CD14-positive monocyte (primary cell): ENCODE results near the gene CSH1. TPM values are rescaled to one million over a fixed set of nuclear protein-coding genes. Genes with fewer than 3 reads are reported as not detected.

Experiments
- DNase-seq, 3 donors: peaks; one replicate each; pipeline ENCODE4 v3.0.0-alpha.2; 2011 to 2022
- H2AFZ ChIP-seq: 2 replicates; pipeline ENCODE4 v1.6.0; 2012; ENCODE audit warnings: mild to moderate bottlenecking, low read depth, low read length, inconsistent platforms; ENCODE audit not compliant: insufficient read depth, poor library complexity, severe bottlenecking
- H3K27ac ChIP-seq, 2 donors: 1 replicate in 1 of 2; 2 replicates in 1 of 2; pipeline ENCODE4 v1.5.1; 2012 to 2013; ENCODE audit warnings: low read length in 2 of 2, control low read depth in 1 of 2, inconsistent platforms in 1 of 2, low read depth in 1 of 2, mild to moderate bottlenecking in 1 of 2
- H3K27me3 ChIP-seq, 2 donors: one replicate each; pipeline versions ENCODE4 v1.6.0 to v1.6.1; 2011 to 2013; ENCODE audit warnings: low read length in 2 of 2; ENCODE audit not compliant: control insufficient read depth in 2 of 2, insufficient read depth in 2 of 2
- H3K36me3 ChIP-seq, 2 donors: replicated peaks in 1 of 2; 1 replicate in 1 of 2; 2 replicates in 1 of 2; pipeline versions ENCODE4 v1.5.1 to v1.6.1; 2012 to 2013; ENCODE audit warnings: low read length in 2 of 2, control low read depth in 1 of 2, inconsistent platforms in 1 of 2, mild to moderate bottlenecking in 1 of 2; ENCODE audit not compliant: insufficient read depth in 2 of 2, control insufficient read depth in 1 of 2
- H3K4me1 ChIP-seq, 2 donors: 1 replicate in 1 of 2; 2 replicates in 1 of 2; pipeline versions ENCODE4 v1.5.1 to v1.6.1; 2012 to 2013; ENCODE audit warnings: low read length in 2 of 2, control low read depth in 1 of 2, inconsistent platforms in 1 of 2, mild to moderate bottlenecking in 1 of 2, moderate library complexity in 1 of 2; ENCODE audit not compliant: insufficient read depth in 2 of 2, control insufficient read depth in 1 of 2
- H3K4me2 ChIP-seq: replicated peaks from 2 replicates; pipeline ENCODE3; 2012; ENCODE audit warnings: low read length, moderate library complexity, mild to moderate bottlenecking; ENCODE audit not compliant: poor library complexity, severe bottlenecking; ENCODE audit errors: extremely low read depth
- H3K4me3 ChIP-seq, 3 experiments: fragments of 200-600 bp in 1 of 3; sonication (generic) in 1 of 3; replicated peaks in 1 of 3; 1 replicate in 2 of 3; 2 replicates in 1 of 3; pipeline ENCODE4 v1.5.1; 2011 to 2013; ENCODE audit warnings: low read length in 3 of 3, mild to moderate bottlenecking in 3 of 3, control low read depth in 2 of 3, low read depth in 2 of 3, inconsistent platforms in 1 of 3, moderate library complexity in 1 of 3
- H3K79me2 ChIP-seq: 2 replicates; pipeline ENCODE4 v1.6.0; 2012; ENCODE audit warnings: mild to moderate bottlenecking, control low read depth, inconsistent platforms, low read length, moderate library complexity; ENCODE audit not compliant: insufficient read depth
- H3K9ac ChIP-seq: 2 replicates; pipeline ENCODE4 v1.6.0; 2017; ENCODE audit warnings: low read length, mild to moderate bottlenecking; ENCODE audit not compliant: insufficient read depth, poor library complexity, severe bottlenecking
- H3K9me3 ChIP-seq, 2 donors: replicated peaks in 1 of 2; 1 replicate in 1 of 2; 2 replicates in 1 of 2; pipeline versions ENCODE4 v1.5.1 to v1.6.1; 2012 to 2013; ENCODE audit warnings: low read length in 2 of 2, control low read depth in 1 of 2; ENCODE audit not compliant: control insufficient read depth in 1 of 2, insufficient read depth in 1 of 2
- H4K20me1 ChIP-seq: 2 replicates; pipeline ENCODE4 v1.6.0; 2012; ENCODE audit warnings: mild to moderate bottlenecking, low read length, control low read depth, moderate library complexity; ENCODE audit not compliant: insufficient read depth
- H3K27ac Mint-ChIP-seq, 7 donors: one replicate each; pipeline ENCODE4 v1.8.0; 2020; ENCODE audit warnings: mild to moderate bottlenecking in 7 of 7, mixed read lengths in 7 of 7, moderate library complexity in 6 of 7, inconsistent platforms in 2 of 7
- H3K27me3 Mint-ChIP-seq, 3 donors: one replicate each; pipeline ENCODE4 v1.8.0; 2021 to 2022; ENCODE audit warnings: low read depth in 3 of 3, mild to moderate bottlenecking in 3 of 3, mixed read lengths in 3 of 3, moderate library complexity in 3 of 3, inconsistent platforms in 1 of 3
- H3K36me3 Mint-ChIP-seq, 2 donors: one replicate each; pipeline ENCODE4 v1.8.0; 2020; ENCODE audit warnings: mixed read lengths in 2 of 2, inconsistent platforms in 1 of 2, mild to moderate bottlenecking in 1 of 2
- H3K4me1 Mint-ChIP-seq: one replicate; pipeline ENCODE4 v1.8.0; 2020; ENCODE audit warnings: mild to moderate bottlenecking, mixed read lengths
- H3K4me3 Mint-ChIP-seq, 2 donors: one replicate each; pipeline ENCODE4 v1.8.0; 2020; ENCODE audit warnings: mild to moderate bottlenecking in 2 of 2, mixed read lengths in 2 of 2, moderate library complexity in 1 of 2
- H3K9me3 Mint-ChIP-seq, 7 donors: one replicate each; pipeline ENCODE4 v1.8.0; 2020 to 2022; ENCODE audit warnings: mixed read lengths in 7 of 7, mild to moderate bottlenecking in 6 of 7, moderate library complexity in 6 of 7, inconsistent platforms in 2 of 7
- WGBS: methylation state at CpG from one replicate; pipeline ENCODE4 v1.1.5; 2013; ENCODE audit warnings: missing lambda C conversion rate; ENCODE audit not compliant: insufficient coverage; 5-methylcytosine and 5-hydroxymethylcytosine counted together
- intact Hi-C, 2 donors: fragments of 100-400 bp; cut with micrococcal nuclease; formaldehyde crosslinking; loops; one replicate each; pipeline versions ENCODE4 v1.15.0 to v1.15.1; 2023
- polyA plus RNA-seq, 3 donors: library from polyadenylated mRNA; depleted of rRNA in 1 of 3; unstranded in 2 of 3; stranded (reverse) in 1 of 3; fragments of 300-500 nt in 2 of 3; fragments of >200 nt in 1 of 3; fragmentation: Illumina TruSeq in 2 of 3; gene quantifications; 1 replicate in 2 of 3; 2 replicates in 1 of 3; pipeline ENCODE4 v1.2.3, GENCODE V29; 2012 to 2021
- TF ChIP-seq, protein P1 (sequence below): fragments of 200-600 bp; IDR thresholded peaks from one replicate; pipeline ENCODE4 v1.8.0; 2022; ENCODE audit warnings: antibody characterized with exemption, mild to moderate bottlenecking

CSH1 gene
- polyA plus RNA-seq, 3 donors, result not detected

DNA sequence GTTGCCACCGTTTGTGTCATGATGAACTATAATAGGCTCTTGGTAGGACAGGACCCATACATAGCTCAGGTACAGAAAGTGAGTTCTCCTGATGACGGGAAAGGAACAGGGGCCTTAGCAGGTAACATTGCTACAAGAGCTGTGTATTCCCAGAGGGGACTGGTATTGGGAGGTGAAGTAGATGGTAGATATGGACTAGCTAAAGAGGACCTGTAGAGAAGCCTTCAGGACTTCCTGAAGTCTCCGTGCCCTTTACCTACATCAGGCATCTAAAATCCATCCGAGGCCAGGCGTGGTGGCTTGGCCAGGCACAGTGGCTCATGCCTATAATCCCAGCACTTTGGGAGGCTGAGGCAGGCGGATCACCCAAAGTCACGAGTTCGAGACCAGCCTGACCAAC, 41.2 kb downstream of the CSH1 start:
- TF ChIP-seq, protein P1, sequence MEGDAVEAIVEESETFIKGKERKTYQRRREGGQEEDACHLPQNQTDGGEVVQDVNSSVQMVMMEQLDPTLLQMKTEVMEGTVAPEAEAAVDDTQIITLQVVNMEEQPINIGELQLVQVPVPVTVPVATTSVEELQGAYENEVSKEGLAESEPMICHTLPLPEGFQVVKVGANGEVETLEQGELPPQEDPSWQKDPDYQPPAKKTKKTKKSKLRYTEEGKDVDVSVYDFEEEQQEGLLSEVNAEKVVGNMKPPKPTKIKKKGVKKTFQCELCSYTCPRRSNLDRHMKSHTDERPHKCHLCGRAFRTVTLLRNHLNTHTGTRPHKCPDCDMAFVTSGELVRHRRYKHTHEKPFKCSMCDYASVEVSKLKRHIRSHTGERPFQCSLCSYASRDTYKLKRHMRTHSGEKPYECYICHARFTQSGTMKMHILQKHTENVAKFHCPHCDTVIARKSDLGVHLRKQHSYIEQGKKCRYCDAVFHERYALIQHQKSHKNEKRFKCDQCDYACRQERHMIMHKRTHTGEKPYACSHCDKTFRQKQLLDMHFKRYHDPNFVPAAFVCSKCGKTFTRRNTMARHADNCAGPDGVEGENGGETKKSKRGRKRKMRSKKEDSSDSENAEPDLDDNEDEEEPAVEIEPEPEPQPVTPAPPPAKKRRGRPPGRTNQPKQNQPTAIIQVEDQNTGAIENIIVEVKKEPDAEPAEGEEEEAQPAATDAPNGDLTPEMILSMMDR, result no peak
- Mint-ChIP-seq H3K36me3 (no peaks in the 10 kb centered on the region), H3K4me1 (no peaks in the 10 kb centered on the region), H3K4me3 (no peak overlapping the region), H3K27me3 (peaks cover 1 to 10% (median 7%) of the 10 kb centered on the region in 3 donors), H3K27ac (no peak overlapping the region), H3K9me3 (peaks cover 0 to 6% (median 0%) of the 10 kb centered on the region in 7 donors)
- no peaks in the 10 kb centered on the region for H3K36me3 ChIP-seq
- 96% methylated on average over 5 of the region's 8 CpGs for WGBS
- H3K4me3 ChIP-seq, result no peak overlapping the region
- no peaks in the 10 kb centered on the region for H4K20me1 ChIP-seq
- no peaks in the 10 kb centered on the region for H3K4me1 ChIP-seq
- intact Hi-C loops, result no loop called here
- H3K27ac ChIP-seq, result no peak overlapping the region
- DNase-seq, result no peak
- no peak overlapping the region for H3K9ac ChIP-seq
- H3K79me2 ChIP-seq, result no peaks in the 10 kb centered on the region
- no peak overlapping the region for H3K4me2 ChIP-seq
- no peaks in the 10 kb centered on the region for H3K27me3 ChIP-seq
- H3K9me3 ChIP-seq, result no peaks in the 10 kb centered on the region
- H2AFZ ChIP-seq, result no peak overlapping the region

DNA sequence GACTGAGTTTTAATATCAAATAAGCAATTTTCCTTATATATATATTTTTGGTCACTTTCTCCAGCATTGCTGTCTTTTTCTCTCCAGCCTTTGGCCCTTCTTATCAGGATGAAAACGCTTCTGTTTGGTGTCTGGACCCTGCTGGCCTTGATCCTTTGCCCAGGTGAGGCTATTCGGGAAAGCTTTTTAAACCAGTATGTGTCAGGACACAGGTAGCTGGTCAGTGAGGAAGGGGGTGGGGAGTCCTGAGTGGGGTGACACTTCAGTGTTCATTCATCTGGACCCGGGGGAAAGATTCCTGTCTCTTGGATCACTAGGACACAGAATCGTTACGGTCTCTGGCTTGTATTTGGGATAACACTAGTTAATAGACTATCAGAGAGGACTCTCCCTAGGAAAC, 41.7 kb downstream of the CSH1 start:
- WGBS, result 98% methylated on average over 4 of the region's 5 CpGs
- Mint-ChIP-seq H3K4me3 (no peak overlapping the region), H3K27me3 (peaks cover 5 to 10% (median 7%) of the 10 kb centered on the region in 3 donors), H3K4me1 (no peaks in the 10 kb centered on the region), H3K9me3 (peaks cover 0 to 6% (median 0%) of the 10 kb centered on the region in 7 donors), H3K36me3 (peaks cover 0 to 1% of the 10 kb centered on the region in 2 donors), H3K27ac (no peak overlapping the region)
- DNase-seq, result no peak
- Histone ChIP-seq H3K4me3 (no peak overlapping the region), H4K20me1 (no peaks in the 10 kb centered on the region), H3K79me2 (no peaks in the 10 kb centered on the region), H3K27ac (no peak overlapping the region), H3K4me1 (no peaks in the 10 kb centered on the region), H3K36me3 (no peaks in the 10 kb centered on the region), H2AFZ (no peak overlapping the region), H3K9me3 (no peaks in the 10 kb centered on the region), H3K9ac (no peak overlapping the region), H3K4me2 (no peak overlapping the region), H3K27me3 (no peaks in the 10 kb centered on the region)
- TF ChIP-seq, protein P1, result no peak
- intact Hi-C loops, result no loop called here
